Measurements from ENCODE around the gene USP47. TPM values are rescaled to one million over a fixed set of nuclear protein-coding genes. Genes with fewer than 3 reads are reported as not detected.

Gene USP47
- total RNA-seq, 3 donors from 2014 or later: 82.9 to 118 (median 100.0) TPM

DNA sequence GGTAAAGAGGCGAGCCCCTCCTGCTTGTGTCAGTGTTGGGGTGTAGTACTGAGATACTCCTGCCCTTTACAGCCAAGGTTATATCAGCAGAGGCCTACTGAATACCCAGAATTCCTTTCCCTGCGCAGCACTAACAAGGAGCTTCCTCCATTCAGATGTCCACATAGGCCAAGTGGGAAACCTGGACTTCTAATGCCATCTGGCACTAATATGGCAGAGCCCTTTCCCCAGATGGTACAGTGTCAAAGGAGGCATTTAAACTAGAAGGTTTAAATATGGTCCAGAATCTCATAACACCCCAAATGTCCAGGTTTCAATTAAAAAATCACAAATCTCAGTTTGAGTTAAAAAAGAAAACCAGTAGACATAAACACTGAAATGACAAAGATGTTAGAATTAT is 68.8 kb downstream of the USP47 start:
- Histone ChIP-seq H3K27me3 (no peaks in the 10 kb centered on the region), H3K4me1 (no peaks in the 10 kb centered on the region), H3K36me3 (no peaks in the 10 kb centered on the region), H3K4me3 (no peak overlapping the region), H3K9me3 (no peaks in the 10 kb centered on the region), H3K27ac (no peak overlapping the region)
- intact Hi-C loops (cut with DNase I; ENCODE audit: low total_unique reads): no loop called here
- TF ChIP-seq POLR2AphosphoS5 (IDR thresholded peaks at IDR 0.05) (no peak), POLR2A (IDR thresholded peaks at IDR 0.05) (no peak)
- TF ChIP-seq, protein P1, sequence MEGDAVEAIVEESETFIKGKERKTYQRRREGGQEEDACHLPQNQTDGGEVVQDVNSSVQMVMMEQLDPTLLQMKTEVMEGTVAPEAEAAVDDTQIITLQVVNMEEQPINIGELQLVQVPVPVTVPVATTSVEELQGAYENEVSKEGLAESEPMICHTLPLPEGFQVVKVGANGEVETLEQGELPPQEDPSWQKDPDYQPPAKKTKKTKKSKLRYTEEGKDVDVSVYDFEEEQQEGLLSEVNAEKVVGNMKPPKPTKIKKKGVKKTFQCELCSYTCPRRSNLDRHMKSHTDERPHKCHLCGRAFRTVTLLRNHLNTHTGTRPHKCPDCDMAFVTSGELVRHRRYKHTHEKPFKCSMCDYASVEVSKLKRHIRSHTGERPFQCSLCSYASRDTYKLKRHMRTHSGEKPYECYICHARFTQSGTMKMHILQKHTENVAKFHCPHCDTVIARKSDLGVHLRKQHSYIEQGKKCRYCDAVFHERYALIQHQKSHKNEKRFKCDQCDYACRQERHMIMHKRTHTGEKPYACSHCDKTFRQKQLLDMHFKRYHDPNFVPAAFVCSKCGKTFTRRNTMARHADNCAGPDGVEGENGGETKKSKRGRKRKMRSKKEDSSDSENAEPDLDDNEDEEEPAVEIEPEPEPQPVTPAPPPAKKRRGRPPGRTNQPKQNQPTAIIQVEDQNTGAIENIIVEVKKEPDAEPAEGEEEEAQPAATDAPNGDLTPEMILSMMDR (IDR thresholded peaks at IDR 0.05): no peak
- no peak for DNase-seq (ENCODE audit: low spot score in 2 of 2)

DNA sequence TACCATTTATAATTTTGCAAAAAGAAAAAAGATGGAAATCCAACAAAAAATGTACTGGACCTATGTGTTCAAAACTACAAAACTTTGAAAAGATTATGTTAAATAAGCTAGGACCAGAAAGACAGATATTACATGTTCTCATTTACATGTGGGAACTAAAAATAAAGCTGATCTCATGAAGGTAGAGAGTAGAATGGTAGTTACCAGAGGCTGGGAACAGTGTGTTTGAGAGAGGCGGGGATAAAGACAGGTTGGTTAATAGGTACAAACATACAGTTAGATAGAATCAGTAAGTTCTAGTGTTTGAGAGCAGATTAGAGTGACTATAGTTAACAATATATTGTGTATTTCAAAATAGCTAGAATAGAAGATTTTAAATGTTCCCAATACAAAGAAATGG is 71.6 kb downstream of the USP47 start:
- Histone ChIP-seq H3K9me3 (no peaks in the 10 kb centered on the region), H3K4me3 (no peak overlapping the region), H3K4me1 (peaks cover 0 to 8% of the 10 kb centered on the region in 2 donors), H3K36me3 (no peaks in the 10 kb centered on the region), H3K27me3 (no peaks in the 10 kb centered on the region), H3K27ac (no peak overlapping the region)
- TF ChIP-seq, protein P1 (IDR thresholded peaks at IDR 0.05): no peak
- TF ChIP-seq POLR2A (IDR thresholded peaks at IDR 0.05): no peak
- no peak for TF ChIP-seq POLR2AphosphoS5 (IDR thresholded peaks at IDR 0.05)
- intact Hi-C loops (cut with DNase I; ENCODE audit: low total_unique reads): loop anchor here (1.0 kb wide), 1 partner anchor 10 kb away; no protein-coding TSS in a partner anchor
- DNase-seq (ENCODE audit: low spot score in 2 of 2): no peak

DNA sequence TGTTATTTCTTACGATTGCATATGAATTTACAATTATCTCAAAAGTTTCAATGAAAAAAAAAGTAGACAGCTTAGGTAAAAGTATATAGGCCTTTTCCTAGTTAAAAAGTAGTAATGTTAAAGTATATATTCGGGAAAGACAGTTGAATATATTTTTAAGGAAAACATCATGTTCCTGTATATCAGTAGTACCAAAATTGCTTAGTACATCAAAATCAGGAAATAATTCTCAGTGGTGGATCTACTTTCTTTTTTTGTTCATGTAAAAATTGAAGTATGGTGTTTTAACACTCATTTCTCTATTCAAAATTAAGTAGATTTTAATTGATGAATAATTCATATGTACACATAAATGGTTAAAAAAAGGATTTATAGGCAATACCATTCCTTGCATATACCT is 73.9 kb downstream of the USP47 start:
- H3K9me3 ChIP-seq: no peaks in the 10 kb centered on the region

DNA sequence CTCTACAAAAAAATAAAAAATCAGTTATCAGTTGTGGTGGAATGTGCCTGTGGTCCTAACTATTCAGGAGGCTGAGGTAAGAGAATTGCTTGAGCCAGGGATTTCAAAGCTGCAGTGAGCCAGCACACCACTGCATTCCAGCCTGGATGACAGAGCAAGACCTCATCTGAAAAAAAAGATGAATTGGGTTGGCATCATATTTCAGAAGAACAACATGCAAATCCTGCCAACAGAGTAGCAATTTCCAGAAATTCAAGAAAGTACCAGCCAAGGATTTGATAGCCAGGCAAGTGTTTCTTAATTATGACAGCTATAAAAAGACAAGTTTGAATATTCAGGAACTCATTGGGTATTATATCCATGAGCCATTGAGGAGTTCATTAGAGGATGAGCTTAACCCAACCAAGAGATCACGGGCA is 75.2 kb downstream of the USP47 start:
- H3K27me3 ChIP-seq: no peaks in the 10 kb centered on the region
- H3K27ac ChIP-seq: peak overlapping the region; percentile 3 to 46
- peaks cover 4% of the 10 kb centered on the region for H3K36me3 ChIP-seq
- H3K4me1 ChIP-seq: peaks cover 0 to 8% of the 10 kb centered on the region in 2 donors
- intact Hi-C loops (cut with DNase I; ENCODE audit: low total_unique reads): no loop called here
- no peak overlapping the region for H3K4me3 ChIP-seq
- TF ChIP-seq POLR2A (IDR thresholded peaks at IDR 0.05) (no peak), POLR2AphosphoS5 (IDR thresholded peaks at IDR 0.05) (no peak)
- TF ChIP-seq, protein P1 (IDR thresholded peaks at IDR 0.05): no peak
- H3K9me3 ChIP-seq: no peaks in the 10 kb centered on the region
- peak in 1 of 2 donors; percentile 31 for DNase-seq (ENCODE audit: low spot score in 2 of 2)

More for the DNA sequence above, 73.9 kb downstream of the USP47 start:
- Histone ChIP-seq H3K36me3 (no peaks in the 10 kb centered on the region), H3K4me3 (no peak overlapping the region), H3K4me1 (peaks cover 0 to 8% of the 10 kb centered on the region in 2 donors), H3K27me3 (no peaks in the 10 kb centered on the region), H3K27ac (no peak overlapping the region)
- TF ChIP-seq POLR2AphosphoS5 (IDR thresholded peaks at IDR 0.05) (no peak), POLR2A (IDR thresholded peaks at IDR 0.05) (no peak)
- intact Hi-C loops (cut with DNase I; ENCODE audit: low total_unique reads): no loop called here
- no peak for DNase-seq (ENCODE audit: low spot score in 2 of 2)

DNA sequence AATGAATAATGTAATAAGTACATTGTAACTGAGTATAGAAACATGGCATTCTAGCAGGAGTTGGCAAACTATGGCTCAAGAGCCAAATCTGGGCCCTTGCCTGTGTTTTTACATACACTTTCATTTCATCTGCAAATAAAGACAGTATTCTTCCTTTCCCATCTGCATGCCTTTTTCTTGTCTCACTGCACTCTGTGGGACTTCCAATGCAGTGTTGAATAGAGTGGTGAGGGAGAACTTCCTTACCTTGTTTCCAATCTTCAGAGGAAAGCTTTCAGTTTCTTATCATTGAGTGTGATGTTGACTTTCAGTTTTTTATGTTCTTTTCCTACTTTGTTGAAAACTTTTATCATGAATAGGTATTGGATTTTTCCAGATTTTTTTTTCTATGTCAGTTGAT is 82.1 kb downstream of the USP47 start:
- H3K36me3 ChIP-seq: peaks cover 4% of the 10 kb centered on the region
- no peak for TF ChIP-seq POLR2AphosphoS5 (IDR thresholded peaks at IDR 0.05)
- no peak for TF ChIP-seq POLR2A (IDR thresholded peaks at IDR 0.05)
- TF ChIP-seq, protein P1 (IDR thresholded peaks at IDR 0.05): no peak
- no peaks in the 10 kb centered on the region for H3K4me1 ChIP-seq
- H3K27me3 ChIP-seq: no peaks in the 10 kb centered on the region
- DNase-seq (ENCODE audit: low spot score in 2 of 2): no peak
- no peaks in the 10 kb centered on the region for H3K9me3 ChIP-seq
- H3K27ac ChIP-seq: no peak overlapping the region
- intact Hi-C loops (cut with DNase I; ENCODE audit: low total_unique reads): loop anchor here (1.0 kb wide), 1 partner anchor 11 kb away; no protein-coding TSS in a partner anchor
- no peak overlapping the region for H3K4me3 ChIP-seq
